Measurements from ENCODE around the gene LRRC8E. TPM values are rescaled to one million over a fixed set of nuclear protein-coding genes. Genes with fewer than 3 reads are reported as not detected.
A peak's percentile ranks its signal among the peaks of the same experiment; 100 is the strongest.

LRRC8E gene
- total RNA-seq, 1 experiment from 2014 or later: 24.1 TPM

DNA sequence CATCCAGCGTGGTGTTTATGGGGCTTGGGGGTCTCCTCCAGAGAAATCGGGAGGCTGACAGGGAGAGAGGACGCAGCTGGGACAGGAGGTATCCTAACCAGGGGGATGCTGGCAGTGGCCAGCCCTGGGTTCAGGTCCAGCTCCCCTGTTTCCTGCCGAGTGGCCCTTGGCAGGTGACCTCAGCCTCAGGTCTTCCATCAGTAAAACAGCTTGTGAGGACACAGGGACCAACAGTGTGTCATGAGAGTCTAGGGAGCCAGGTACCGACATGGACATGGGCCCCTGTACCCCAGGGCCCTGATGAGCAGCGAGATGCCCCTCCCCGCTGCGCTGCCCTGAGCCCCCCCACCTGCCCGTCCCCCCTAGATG is 38.7 kb upstream of the LRRC8E start:
- Histone ChIP-seq H3K4me1 (replicated peaks; ENCODE audit: insufficient read depth) (peaks cover 14% of the 10 kb centered on the region), H3K9me2 (ENCODE audit: insufficient read depth) (no peaks in the 10 kb centered on the region), H3K27me3 (ENCODE audit: insufficient read depth, low read depth) (no peaks in the 10 kb centered on the region), H3K79me2 (ENCODE audit: low read depth) (no peaks in the 10 kb centered on the region), H3F3A (ENCODE audit: insufficient read depth, low read depth) (peaks cover 22% of the 10 kb centered on the region; the same call in 1 of the 2 replicates), H3K36me3 (ENCODE audit: low read depth) (no peaks in the 10 kb centered on the region), H3K9me3 (ENCODE audit: insufficient read depth, low read depth) (no peaks in the 10 kb centered on the region), H3K27ac (no peak overlapping the region), H4K20me1 (ENCODE audit: insufficient read depth) (no peaks in the 10 kb centered on the region), H3K4me2 (no peak overlapping the region), H2AFZ (no peak overlapping the region), H3K4me3 (no peak overlapping the region)
- no peak for DNase-seq
- CTCF ChIA-PET: no interaction called here
- POLR2A ChIA-PET (ENCODE audit: unreplicated experiment): no interaction called here
- TF ChIP-seq EZH2 (IDR thresholded peaks at IDR 0.05; ENCODE audit: low read depth): no peak
- TF ChIP-seq, protein P1, sequence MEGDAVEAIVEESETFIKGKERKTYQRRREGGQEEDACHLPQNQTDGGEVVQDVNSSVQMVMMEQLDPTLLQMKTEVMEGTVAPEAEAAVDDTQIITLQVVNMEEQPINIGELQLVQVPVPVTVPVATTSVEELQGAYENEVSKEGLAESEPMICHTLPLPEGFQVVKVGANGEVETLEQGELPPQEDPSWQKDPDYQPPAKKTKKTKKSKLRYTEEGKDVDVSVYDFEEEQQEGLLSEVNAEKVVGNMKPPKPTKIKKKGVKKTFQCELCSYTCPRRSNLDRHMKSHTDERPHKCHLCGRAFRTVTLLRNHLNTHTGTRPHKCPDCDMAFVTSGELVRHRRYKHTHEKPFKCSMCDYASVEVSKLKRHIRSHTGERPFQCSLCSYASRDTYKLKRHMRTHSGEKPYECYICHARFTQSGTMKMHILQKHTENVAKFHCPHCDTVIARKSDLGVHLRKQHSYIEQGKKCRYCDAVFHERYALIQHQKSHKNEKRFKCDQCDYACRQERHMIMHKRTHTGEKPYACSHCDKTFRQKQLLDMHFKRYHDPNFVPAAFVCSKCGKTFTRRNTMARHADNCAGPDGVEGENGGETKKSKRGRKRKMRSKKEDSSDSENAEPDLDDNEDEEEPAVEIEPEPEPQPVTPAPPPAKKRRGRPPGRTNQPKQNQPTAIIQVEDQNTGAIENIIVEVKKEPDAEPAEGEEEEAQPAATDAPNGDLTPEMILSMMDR (conservative IDR thresholded peaks at IDR 0.05): no peak
- no TSS peak for BruUV-seq (replicated peaks)
- intact Hi-C loops (cut with micrococcal nuclease; ENCODE audit: unreplicated experiment): no loop called here

DNA sequence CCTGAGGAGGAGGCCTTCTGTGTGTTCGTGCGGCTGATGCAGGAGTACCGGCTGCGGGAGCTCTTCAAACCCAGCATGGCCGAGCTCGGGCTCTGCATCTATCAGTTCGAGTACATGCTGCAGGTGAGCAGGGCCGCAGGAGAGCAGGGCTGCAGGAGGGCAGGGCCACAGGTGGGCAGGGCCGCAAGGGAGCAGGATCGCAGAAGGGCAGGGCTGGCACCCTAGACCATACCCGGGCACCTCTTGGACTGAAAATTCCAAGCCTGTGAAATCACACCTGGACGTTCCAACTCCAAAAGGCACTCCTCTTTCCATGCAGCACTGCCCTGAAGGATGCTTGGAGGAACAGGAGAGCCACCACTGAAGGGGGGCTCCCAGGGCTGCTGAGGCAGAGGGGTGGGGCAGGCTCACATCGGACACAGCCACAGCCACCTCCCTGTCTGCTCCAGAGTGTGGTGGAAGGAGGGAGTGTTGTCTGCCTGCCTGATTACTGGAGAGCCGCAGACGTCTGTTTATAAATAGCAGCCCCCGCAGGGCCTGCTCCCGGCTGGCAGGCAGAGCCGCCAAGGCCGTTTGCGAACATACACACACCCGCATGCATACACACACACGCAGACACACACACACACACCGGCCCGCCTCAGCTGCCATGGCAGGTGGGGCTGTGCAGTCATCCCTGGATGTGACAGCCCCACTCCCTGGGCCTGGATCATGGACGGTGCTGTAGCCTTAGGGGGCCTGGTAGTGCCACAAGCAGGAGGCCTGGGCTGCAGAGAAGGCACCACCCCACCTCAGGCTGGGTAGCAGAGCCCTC is 38.1 kb upstream of the LRRC8E start:
- Histone ChIP-seq H2AFZ (no peak overlapping the region), H3K79me2 (ENCODE audit: low read depth) (no peaks in the 10 kb centered on the region), H3K9me2 (ENCODE audit: insufficient read depth) (no peaks in the 10 kb centered on the region), H3F3A (ENCODE audit: insufficient read depth, low read depth) (peaks cover 28% of the 10 kb centered on the region; the same call in 1 of the 2 replicates), H3K27me3 (ENCODE audit: insufficient read depth, low read depth) (no peaks in the 10 kb centered on the region), H3K27ac (no peak overlapping the region), H3K4me2 (no peak overlapping the region), H3K4me1 (replicated peaks; ENCODE audit: insufficient read depth) (peaks cover 14% of the 10 kb centered on the region), H4K20me1 (ENCODE audit: insufficient read depth) (no peaks in the 10 kb centered on the region), H3K4me3 (no peak overlapping the region), H3K9me3 (ENCODE audit: insufficient read depth, low read depth) (no peaks in the 10 kb centered on the region), H3K36me3 (ENCODE audit: low read depth) (no peaks in the 10 kb centered on the region)
- ChIA-PET CTCF (no interaction called here), POLR2A (ENCODE audit: unreplicated experiment) (no interaction called here)
- intact Hi-C loops (cut with micrococcal nuclease; ENCODE audit: unreplicated experiment): loop anchor here (1.0 to 10.0 kb wide), 5 partner anchors 17 to 498 kb away; partner anchors contain the start of gene MAP2K7
- BruUV-seq (replicated peaks): no TSS peak
- peak; percentile 69 to 79 for DNase-seq
- TF ChIP-seq EZH2 (IDR thresholded peaks at IDR 0.05; ENCODE audit: low read depth): no peak
- TF ChIP-seq, protein P1 (conservative IDR thresholded peaks at IDR 0.05): no peak

DNA sequence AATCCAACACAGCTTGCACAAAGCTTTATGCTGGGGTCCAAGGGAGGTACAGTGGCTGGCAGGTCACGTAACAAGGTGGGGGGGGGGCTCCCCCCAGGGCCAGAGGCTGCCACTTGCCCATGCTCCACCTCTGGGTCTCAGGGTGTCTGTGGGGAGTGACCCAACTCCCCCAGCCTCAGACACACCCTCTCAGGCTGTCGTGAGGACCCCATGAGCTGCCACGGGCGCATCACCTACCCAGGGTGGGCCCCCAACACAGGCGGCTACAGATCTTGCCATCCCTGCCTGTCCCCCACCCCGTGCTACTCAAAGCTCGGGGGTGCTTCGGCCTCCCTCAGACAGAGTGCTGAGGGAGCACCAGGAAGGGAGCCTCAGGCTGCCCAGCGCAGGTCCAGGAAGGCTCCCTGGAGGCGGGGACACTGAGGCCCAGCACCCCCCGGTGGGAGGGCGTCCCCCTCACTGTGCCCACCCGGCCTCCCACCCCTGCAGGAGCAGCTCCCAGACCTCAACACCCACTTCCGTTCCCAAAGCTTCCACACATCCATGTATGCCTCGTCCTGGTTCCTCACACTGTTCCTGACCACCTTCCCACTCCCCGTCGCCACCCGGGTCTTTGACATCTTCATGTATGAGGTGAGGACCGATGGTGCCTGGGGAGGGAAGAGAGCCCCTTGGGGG is 37.2 kb upstream of the LRRC8E start:
- Histone ChIP-seq H3K4me1 (replicated peaks; ENCODE audit: insufficient read depth) (peaks cover 14% of the 10 kb centered on the region), H3F3A (ENCODE audit: insufficient read depth, low read depth) (peaks cover 31% of the 10 kb centered on the region; the same call in 1 of the 2 replicates), H3K27ac (no peak overlapping the region), H3K4me2 (no peak overlapping the region), H3K79me2 (ENCODE audit: low read depth) (no peaks in the 10 kb centered on the region), H2AFZ (no peak overlapping the region), H4K20me1 (ENCODE audit: insufficient read depth) (no peaks in the 10 kb centered on the region), H3K27me3 (ENCODE audit: insufficient read depth, low read depth) (no peaks in the 10 kb centered on the region), H3K9me3 (ENCODE audit: insufficient read depth, low read depth) (no peaks in the 10 kb centered on the region), H3K36me3 (ENCODE audit: low read depth) (no peaks in the 10 kb centered on the region), H3K9me2 (ENCODE audit: insufficient read depth) (no peaks in the 10 kb centered on the region), H3K4me3 (no peak overlapping the region)
- BruUV-seq (replicated peaks): no TSS peak
- no peak for TF ChIP-seq EZH2 (IDR thresholded peaks at IDR 0.05; ENCODE audit: low read depth)
- TF ChIP-seq, protein P1 (conservative IDR thresholded peaks at IDR 0.05): no peak
- DNase-seq: no peak
- ChIA-PET POLR2A (ENCODE audit: unreplicated experiment) (no interaction called here), CTCF (interaction anchor here (0.6 kb wide), 1 partner anchor 133 kb away, joined by 5 read pairs; no protein-coding TSS in a partner anchor)
- intact Hi-C loops (cut with micrococcal nuclease; ENCODE audit: unreplicated experiment): loop anchor here (1.0 to 10.0 kb wide), 5 partner anchors 18 to 499 kb away; partner anchors contain the start of gene MAP2K7
